Activated T-helper 1 cell treated with Interleukin-2 at 50 U/mL for 16 hours (primary cell): ENCODE measurements around the gene PABPC1L.

Experiments used
- DNase-seq: peaks from one replicate; pipeline ENCODE4 v3.0.0-alpha.2; 2020; ENCODE audit warnings: low read depth

Gene PABPC1L

DNA sequence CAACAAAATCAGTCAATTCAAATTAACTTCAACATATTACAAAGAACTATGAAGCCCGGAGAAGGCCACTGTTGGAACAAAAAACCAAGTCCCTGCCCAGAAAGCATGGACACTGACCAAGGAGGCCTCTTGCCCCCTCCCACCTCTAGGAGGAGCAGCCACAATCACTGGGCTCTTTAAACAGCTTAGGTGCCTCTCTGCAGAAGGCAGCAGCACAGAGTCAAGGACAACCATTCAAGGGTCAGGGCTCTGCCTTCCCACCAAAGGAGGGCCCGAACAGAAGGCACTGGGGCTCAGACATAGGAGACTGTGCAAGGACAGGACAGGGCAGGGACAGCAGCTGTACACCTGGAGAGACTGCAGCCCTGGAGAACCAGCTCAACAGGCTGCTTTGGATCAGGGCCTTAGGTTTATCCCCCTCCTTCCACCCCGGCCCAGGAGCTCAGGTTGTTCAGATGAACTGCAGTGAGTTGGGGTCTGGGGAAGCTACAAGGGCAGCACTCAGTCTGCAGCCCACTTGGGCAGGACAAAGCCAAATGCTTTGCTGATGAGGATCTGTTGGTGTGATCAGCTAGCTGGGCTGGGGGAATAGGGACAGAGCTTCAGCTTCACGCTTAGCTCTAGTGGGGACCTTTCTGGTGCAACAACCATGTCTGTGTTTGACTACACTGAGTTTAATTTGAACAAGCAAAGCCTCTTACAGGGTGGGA lies 32.6 kb downstream of the PABPC1L start:
- no peak for DNase-seq

DNA sequence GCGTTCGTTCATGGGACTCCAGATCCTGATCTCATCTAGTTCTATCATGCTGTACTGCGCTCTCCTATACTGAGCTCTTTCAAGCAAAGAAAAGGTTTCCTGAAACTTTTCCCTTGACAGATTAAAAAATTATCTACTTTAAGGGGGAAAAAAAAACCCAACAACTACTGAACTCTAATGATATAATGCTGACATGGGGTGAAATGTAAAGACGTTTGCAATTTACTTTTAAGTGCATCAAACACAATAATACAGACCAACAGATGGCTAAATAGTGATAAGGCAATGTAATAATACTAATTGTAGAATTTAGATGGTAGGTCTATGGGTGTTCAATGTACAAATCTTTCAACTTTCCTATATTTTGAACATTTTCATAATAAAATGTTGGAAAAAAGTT lies 34.0 kb downstream of the PABPC1L start:
- DNase-seq, result no peak

DNA sequence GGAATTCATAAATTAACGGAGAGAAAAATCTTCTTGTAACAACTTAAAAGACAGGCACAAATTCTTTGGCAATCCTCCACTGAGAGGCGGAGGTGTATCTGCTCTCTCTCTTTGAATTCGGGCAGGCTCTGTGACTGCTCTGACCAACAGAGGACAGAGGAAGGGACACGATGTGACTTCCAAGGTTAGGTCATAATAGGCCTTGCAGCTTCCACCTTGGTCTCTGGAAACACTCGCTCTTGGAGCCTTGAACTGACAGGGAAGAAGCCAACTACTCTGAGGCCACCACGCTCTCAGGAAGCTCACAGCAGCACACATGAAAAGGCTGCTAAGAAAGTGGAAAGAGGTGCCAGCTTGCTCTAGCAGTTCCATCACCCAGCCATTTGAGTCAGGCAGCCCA lies 35.4 kb downstream of the PABPC1L start:
- no peak for DNase-seq

DNA sequence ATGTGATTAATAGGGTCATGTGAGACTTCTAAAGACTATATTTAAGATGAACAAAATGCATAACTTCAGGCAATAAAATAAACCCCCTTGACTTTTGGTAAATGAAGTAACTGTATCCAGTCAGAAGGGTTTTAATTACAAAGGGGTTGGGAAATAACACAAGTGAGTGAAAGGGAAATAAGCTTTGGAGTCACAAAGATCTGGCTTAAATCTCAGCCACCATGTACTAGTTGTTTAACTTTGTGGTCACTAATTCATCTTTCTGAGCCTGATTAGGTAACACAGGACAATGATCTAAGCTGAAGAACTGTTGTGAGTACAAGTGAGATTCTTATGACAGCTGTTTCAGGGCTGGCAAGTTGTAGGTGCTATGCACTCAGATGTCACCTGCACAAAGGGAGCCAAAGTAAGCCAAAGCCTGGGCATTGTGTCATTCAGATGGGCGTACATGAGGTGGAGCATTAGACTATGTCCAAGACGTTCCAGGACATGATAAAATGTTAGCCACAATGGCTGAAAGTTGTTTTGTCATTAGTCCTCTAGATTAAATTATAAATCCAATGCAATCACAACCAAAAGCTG lies 36.5 kb downstream of the PABPC1L start:
- DNase-seq, result no peak

DNA sequence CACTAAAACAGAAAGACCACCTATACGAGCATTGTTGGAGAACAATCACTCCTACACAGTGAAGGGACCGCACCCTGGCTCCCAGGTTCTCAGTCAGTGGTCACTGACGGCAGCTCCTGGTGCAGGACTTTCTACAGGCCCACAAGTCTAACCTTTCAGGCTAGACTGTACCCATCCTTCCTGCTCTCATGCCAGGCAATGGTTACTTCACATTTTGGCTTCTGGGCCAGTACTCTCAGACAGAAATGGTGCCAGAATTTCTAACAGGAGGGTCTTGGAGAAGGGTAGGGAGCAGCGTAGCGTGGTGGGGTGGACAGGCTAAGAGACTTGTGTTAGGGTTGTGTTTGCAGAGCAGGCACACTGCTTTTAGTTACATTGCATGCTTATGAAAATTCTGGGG lies 38.2 kb downstream of the PABPC1L start:
- DNase-seq, result no peak

DNA sequence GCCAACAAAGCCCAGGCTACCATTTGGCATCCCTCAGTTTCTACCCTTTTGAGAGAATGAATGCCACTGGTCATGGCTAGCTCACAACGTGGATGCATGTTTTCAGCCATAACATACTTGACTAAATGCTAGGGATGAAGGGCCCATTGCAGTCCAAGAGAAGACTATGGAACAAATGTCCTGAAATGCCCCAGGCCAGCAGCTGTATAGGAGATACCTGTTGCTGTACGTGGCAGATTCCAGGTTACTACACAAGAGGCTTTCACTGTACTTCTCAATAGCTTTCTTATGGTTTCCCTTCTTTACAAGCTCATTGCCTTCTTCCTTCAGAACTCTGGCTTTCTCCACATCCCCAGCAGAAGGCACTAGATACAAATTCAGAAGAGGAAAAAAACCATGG lies 38.7 kb downstream of the PABPC1L start:
- no peak for DNase-seq

DNA sequence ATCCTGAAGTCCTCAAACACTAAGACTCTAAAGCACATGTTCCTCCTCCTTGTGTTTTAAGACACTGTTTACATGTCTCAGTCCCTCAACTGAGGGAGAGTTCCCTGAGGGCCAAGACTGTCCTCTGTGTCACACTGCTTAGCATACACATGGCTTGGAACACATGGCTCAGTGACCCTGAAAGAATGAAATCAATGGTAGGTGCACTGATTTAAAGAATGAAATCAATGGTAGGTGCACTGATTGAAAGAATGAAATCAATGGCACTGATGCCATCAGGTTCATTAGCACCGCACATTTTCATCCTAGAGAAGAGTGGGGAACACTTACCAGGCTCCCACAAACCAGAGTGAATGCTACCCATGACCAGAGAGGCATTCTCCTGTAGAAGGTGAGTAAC lies 40.5 kb downstream of the PABPC1L start:
- no peak for DNase-seq

DNA sequence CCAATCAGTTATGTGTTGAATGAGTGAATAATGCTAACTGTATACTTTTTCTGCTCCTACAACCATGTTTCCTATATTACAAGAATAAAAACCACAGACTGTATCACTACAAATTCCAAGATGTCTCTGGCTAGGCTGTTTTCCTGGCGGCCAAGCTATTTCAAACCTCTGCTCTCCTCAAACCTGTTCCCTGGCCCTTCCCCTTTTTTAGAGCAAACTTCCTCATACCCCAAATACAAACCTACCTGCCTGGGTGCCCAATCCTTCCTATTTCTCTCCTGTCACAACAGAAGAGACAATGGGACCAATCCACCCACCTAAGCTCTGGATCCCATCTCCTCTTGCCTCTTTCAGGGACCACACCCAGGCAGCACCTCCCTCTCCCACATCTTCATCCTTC lies 42.9 kb downstream of the PABPC1L start:
- no peak for DNase-seq

DNA sequence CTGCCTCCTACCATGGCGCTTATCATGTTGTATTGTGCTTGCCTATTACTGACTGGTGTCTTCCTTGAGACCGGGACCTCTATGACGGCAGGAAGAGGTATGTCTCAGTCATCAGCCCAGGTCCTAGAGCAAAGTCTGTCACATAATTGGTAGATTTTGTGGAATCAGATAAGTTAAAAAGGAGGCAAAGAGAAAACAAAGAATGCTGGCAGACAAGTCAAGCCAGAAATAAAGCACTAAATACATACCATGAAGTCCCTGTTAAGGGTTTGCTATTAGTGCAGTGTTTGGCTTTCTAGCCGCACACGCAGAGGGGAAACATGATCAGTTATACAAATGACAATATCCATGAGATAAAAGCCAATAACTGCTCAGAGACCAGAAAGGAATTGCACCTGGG lies 44.4 kb downstream of the PABPC1L start:
- no peak for DNase-seq

DNA sequence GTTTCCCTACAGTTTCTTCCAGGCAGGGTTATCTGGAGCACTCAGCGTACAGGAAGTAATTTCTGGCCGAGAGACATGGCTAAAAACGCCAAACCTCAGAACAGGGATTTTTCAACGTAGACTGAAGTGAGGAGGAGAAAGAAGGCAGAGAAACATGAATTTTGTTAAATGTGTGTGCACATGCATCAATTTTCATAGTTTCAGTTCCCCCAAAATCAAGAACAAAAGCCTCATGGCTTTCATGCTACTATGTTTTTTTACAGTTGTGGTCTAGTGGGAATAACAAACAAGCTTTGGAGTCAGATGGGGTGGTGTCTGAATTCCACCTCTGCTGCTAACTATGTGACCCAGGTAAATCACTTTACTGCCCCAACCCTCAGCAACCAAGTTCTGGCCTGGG lies 45.4 kb downstream of the PABPC1L start:
- no peak for DNase-seq

DNA sequence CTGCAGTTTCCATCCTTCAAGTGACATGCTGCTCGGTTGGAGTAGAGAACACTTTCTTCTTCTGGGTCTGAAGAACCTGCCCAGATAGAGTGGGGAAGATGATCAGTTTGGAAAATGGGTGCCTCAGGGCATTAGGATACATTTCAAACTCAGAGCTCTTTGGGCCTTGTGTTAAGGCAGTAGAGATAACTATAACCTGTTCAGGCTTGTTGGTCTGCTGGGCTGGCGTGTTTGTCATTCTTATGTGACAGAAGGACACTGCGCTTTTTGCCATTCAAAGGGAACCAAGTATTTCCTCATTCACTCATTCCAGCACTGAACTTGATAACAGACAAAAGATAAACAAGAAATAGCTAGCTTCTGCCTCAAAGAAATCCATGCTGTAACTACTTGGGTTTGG lies 46.5 kb downstream of the PABPC1L start:
- no peak for DNase-seq

DNA sequence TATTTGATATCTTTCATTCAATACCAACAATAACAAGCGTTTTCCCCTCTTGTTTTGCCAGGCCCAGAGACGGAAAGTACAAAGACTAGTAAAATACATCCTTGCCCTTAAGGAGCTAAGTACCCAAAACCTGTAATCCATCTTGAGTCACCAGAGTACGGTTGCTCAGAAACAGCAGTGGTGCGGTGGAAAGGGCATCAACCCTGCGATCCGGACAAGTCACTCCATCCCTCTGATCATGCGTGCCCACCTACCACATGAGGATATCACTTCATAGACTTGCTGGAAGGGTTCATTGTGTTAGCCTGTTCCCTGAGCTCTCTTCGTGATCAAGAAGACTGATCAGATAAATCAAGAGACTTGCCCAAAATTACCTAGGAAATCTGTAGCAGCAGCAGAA lies 48.4 kb downstream of the PABPC1L start:
- DNase-seq, result no peak

DNA sequence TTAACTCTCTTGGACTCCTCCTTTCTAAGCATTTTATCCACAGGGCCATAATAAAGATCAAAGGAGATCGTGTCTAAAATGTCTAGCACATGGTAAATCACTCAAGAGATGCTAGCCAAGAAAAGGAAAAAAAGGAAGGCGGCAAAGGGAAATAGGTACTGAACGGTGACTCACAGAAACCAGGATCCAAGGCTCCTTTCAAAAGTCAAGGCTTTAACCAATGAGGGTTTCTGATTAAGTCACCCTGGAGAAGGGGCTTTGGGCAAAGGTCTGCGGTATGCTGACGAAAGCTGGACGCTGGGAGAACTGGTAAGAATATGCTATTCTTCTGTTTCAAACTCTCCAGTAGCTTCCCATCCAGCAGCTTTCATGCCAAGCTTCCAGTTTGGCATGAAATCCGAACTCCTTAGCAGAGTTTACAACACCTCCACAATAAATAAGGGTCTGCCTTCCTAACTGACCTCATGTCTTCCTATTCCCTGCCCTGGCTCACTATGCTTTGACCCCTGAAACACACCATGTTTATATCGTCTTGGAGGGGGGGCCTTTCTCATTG lies 49.3 kb downstream of the PABPC1L start:
- DNase-seq, result no peak

DNA sequence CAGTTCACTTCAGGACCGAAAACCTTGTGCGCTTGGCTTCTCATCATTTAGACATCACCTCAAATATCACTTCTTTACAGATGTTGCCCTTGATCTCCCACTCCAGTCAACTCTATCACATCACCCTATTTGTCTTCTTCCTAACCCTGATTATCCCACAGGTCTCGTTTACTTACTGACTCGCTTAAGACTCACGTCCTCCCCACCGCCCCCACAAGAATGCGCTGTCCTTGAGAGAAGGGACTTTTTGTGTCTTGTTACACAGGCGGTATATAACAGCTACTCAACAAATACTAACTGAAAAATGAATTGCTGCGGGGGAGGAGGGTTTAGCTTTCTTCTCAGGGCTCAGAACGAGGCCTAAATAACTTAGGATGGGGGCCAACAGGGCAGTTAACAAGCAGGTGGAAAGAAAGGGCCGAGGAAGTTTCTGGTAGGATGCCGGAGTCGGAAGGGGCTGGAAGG lies 49.8 kb downstream of the PABPC1L start:
- DNase-seq, result no peak

DNA sequence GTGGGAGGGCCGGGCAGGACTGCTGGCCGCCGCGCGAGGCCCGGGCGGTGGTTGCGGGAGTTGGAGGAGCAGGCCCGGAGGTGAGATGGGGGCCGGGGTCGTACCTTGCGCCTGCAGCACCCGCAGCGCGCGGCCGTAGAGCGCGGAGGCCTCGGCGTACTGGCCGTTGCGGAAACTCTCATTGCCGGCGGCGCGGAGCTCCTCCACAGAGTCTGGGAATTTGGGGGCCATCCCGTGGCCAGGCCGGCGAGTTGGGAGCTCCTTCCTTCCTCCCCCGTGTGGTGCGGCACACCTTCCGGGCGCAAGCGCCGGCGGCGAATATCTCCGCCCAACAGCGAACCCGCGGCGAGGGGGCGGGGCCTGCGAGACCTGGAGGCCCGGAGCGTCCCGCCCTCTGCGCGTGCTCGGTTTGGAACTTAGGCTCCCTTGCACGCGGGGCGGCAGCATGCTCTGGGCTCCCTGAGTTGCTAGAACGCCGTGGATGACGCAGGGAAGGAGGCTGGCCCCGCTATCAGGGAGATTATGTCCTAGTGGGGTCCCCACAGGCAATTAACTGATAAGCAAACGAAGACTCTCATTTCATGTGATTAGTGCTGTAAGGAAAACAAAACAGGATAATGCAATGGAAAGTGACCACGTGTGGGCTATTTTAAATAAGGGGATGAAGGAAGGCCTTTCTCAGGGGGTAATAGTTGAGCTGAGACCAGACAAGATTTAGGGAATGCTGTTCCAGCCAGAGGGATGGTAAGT lies 50.4 kb downstream of the PABPC1L start, which contains the start of gene TOMM34:
Gene TOMM34, minus strand, starts transcription at position 295 of the 750 bp plus-strand sequence. Its CDS starts 64 bp downstream, at position 231.
- peak; percentile 92 for DNase-seq

DNA sequence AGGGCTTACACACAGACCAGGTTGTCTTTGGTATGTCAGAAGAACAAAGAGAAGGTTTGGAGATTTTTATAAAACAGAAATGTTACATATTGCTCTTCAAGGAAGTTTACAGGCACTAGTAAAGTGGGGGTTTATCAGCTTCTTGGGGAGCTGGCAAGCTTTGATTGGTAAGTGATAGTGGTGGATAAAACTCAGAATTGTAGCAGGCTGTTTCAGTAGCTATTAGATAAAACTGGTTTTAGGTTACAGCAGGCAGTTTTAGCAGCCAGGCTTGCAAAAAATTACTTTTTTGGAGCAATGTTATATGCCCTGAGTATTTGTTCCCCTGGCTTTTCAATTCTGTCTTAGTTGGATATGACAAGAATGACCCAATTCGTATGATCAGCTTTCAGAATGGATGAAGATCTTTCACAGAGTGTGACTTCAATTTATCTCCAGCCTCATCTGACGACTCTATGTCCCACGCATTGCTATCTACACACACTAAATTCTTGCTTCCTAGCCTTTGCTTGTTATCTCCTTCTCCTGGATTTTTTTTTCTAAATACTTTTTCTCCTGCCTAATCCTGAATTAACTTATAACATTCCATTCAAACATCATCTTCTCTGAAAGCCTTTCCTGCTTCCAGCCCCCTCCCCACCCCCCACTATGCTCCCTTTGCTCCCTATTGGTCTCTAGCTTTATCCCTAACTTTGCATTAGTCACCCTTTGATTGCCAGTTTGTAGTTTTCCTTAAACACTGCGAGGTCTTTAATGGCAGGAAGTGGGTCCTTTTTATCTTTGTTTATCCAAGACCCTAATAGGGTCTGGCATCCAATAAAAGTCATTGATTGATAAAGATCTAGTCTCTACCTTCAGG lies 51.4 kb downstream of the PABPC1L start:
- DNase-seq, result no peak

DNA sequence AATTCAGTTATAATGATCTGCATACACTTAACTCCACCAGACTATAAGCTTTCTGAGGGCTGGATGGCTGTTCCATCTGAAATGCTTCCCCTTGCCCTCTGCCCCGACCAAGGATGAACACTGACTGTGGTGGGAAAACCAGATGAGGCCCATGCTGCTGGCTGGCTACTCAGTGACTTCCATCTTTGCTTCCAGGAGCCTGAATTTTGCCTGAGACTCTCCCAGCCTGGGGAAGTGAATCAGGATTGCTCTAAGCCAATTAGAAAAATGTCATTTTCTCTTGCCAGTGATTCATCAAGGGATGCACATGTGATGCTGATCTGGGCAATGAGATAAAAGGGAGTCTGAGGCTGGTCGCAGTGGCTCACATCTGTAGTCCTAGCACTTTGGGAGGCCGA lies 52.0 kb downstream of the PABPC1L start:
- DNase-seq, result no peak

DNA sequence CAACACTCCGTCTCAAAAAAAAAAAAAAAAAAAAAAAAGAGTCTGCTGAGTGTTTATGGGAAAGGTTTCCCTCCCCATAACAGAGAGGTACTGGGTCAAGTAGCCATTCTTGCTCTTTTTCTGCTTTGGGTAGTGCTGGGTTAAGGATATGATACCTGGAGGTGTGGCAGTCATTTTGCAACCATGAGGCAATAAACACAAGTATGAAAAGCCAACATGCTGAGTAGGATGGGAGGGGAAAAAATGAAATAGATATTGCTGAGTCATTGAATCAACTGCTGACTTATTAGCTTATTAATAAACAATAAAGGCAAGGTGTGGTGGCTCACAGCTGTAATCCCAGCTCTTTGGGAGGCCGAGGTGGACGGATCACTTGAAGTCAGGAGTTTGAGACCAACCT lies 52.6 kb downstream of the PABPC1L start:
- no peak for DNase-seq

DNA sequence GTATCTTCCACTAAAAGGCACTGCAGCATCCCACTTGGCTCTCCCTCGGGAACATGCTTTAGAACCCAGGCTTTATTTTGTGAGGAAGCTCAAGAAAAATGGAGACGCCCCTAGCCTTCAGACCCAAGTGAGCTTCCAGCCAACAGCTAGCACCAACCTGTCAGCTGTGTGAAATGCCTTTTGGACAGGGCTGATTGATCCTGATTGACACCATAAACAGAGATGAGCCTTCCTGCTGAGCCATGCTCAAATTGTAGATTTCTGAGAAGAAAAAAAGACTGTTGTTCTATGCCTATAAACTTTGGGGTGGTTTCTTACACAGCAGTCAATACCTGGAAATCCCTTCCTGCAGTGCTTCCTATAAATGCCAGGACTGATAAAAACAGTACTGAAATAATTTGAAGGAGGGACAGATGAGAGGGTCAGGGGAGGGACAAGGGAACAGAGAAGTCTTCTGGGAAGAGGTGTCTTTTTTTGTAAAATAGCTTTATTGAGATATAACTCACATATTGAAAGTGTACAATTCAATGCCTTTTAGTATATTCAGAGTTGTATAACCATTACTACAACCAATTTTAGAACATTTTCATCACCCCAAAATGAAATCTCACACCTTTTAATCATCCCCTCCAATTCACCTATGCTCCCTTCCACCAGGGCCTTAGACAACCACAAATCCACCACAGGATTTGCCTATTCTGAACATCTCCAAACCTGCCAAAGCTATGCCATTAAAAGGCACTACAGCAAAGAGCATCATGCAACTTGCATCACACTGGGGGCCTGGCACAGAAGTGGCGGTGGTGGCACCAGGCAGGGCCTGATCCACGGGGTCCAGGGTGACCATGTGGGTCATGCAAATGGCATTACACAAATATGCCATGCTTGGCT lies 53.7 kb downstream of the PABPC1L start:
- DNase-seq, result no peak

DNA sequence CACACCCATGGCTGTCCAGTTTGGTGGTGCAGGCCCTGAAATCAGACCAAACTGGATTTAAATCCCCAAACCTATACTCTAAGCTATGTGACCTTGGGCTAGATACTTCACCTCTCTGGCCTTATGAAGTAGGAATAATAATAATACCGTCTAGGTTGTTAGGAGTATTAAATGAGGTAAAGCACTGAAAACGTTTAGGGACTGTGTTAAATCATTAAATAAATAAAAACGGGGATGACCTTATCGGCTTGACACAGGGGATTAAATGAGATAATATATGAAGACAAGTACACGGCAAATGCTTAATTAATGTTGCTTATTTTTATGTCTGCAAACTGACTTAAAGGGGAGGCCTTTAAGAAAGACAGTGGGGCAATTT lies 55.8 kb downstream of the PABPC1L start:
- no peak for DNase-seq
